C4-2B (cell line): ENCODE results near the gene DOK1.

Experiments
- CTCF ChIP-seq: fragments of 450-650 bp; conservative IDR thresholded peaks from 2 replicates; pipeline ENCODE4 v1.5.1; 2017; ENCODE audit warnings: mild to moderate bottlenecking
- ZFX ChIP-seq: fragments of 450-650 bp; IDR thresholded peaks from 2 replicates; pipeline ENCODE4 v1.6.1; 2017

- TF ChIP-seq CTCF (no peak), ZFX (no peak)
Observed at GRCh38 chr2:74535440-74535965, 19.0 kb upstream of the DOK1 start.
